Skin of body (tissue), 2 donors: Measurements from ENCODE around the gene SNRNP200. TPM values are rescaled to one million over a fixed set of nuclear protein-coding genes. Genes with fewer than 3 reads are reported as not detected.

Source experiments
- DNase-seq: peaks from one replicate; lab custom pipeline; 2025; lab: John Stamatoyannopoulos, UW
- total RNA-seq: library from RNA; depleted of rRNA; stranded (reverse); fragments of >200 nt; gene quantifications from one replicate; pipeline ENCODE4 v1.2.3, GENCODE V29; 2014

SNRNP200 gene
- total RNA-seq, 1 donor from 2014 or later = 61.2 TPM

DNA sequence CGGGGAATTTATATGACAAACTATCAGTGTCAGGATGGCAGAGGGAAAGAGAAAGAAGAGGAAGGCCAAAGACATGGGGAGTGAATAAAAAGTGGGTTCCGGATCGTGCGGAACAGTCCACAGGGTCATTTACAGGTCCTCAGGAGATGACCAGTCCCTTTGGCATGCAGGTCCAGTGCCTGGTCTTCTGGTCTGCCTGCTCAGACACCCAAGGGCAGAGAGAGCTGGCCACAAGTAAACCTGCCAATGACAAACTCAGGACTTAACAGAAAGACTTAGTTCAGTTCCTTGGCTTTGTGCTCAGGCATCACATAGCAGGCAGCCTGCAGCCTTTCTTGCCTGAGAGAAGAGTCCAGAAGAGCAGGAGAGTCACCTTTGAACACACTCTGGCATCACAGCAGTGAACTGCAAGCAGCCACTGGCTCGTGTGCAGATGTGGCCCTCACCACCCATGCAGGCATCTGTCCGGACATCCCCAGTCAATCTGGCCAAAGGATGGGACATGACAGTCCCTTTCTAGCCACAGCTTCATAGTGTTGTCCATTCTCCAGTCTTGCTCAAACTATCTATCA, 53.5 kb downstream of the SNRNP200 start:
- DNase-seq = no peak

DNA sequence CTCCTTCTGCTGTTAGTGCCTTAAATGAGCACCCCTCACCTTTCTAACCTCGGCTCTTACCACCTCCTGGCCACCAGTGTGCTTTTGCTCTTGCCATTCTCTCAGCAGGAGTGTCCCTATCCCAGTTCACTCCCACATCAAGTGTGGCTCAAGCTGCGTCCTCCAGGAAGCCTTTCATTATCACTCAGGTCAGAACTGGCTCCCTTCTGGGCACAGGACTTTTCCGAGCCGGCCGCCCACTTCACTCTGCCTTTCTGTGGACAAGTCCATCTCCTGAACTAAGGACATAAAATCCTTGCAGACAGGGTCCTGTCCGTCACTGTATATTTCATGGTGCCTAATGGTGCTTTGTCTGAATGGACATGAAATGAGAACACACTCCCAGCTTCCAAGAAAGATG, 55.2 kb downstream of the SNRNP200 start:
- no peak for DNase-seq

DNA sequence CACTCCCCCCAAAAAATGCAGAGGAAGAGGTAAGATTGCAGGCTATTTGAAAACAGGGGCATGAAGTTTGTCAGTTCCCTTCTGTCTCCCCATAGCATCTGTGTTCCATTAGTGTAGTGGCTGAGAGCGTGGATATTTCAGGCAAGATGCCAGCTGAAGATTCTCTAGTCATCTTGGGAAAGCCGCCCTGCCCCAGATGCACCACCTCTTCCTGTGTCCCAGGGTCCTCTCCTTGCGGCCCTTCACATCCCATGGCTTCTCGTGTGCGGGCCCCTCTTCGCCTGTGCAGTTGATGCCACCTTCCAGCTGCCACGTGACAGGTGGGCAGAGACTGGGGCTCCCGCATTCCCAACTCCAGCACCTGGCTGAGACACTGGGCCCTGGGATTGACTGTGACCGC, 55.7 kb downstream of the SNRNP200 start:
- DNase-seq = peak; percentile 62

DNA sequence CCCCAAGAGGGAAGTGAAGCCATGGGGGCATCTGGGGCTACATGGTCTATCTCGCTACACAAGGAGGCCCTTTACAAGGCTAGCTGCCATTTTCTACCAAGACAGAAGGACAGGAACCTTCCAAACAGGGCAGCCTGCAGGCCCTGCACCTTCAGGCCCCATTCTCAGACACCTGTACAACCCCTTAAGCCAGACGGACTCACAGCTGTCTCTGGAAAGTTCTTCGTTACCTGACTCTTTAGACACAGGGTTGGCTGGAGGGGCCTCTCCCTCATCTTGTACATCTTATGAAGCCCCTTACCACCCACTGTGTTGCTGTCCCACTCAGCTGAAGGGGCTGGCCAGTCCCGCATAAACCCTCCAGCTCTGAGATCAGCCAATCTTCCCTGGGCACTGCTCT, 56.7 kb downstream of the SNRNP200 start:
- DNase-seq = no peak

DNA sequence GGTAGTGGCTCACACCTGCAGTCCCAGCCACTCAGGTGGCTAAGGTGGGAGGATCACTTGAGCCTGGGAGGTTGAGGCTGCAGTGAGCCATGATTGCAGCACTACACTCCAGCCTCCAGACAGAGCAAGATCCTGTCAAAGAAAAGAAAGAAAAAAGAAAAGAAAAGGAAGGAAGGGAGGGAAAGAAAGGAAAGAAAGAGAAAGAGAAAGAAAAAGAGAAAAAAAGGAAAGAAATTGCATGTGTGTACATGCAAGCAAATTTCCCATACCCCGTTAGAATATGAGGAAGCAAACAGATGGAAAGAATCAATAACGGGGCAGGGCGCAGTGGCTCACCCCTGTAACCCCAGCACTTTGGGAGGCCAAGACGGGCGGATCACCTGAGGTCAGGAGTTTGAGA, 57.5 kb downstream of the SNRNP200 start:
- DNase-seq = no peak

DNA sequence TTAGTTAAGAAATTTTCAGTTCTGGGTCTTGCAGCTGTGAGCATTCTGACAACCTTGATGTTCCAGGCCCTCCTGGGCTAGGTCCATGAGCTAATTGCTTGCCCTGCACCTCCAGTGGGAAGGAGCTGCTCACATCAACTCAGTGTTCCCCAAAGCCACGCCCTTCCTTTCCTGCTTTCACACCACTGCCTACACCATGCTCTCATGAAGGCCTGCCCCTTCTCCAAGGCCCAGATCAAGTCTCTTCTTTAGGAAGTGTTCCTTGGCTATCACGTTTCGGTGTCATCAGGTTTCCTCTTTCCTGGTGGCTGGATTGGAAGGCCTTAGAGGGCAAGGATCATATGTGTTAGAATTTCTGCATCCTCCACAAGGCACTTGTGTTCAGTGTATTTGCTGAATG, 58.3 kb downstream of the SNRNP200 start:
- DNase-seq = no peak

DNA sequence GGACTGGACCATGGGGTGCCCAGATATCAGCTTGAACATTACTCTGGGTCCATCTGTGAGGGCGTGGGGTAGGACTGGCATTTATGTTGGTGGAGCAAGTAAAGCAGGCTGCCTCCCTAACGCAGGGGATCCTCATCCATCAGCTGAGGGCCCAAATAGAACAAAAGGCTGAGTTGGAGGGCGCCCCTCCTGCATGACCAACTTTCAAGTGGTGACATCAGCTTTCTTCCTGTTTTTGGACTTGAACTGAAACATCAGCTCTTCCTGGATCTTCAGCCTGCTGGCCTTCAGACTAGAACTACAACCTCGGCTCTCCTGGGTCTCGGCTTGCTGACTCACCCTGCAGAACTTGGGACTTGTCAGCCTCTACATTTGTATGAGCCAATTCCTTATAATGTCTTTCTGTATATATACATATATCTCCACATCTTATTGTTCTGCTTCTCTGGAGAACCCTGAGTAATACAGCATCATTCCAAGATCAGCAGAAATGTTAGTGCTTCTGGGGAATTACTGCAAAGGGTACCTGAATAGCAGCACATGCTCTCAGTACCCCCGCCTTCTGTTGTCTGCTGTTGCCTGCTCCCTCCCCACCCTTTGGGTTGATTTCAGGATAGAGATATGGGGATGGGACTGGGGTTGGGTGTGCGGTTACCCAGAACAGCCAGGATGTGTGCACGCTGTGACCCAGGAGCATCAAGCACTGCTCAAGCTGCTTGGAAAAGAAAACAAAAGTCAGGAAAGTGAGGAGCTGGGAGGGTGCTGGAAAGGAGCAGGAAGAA, 59.5 kb downstream of the SNRNP200 start:
- DNase-seq = no peak

DNA sequence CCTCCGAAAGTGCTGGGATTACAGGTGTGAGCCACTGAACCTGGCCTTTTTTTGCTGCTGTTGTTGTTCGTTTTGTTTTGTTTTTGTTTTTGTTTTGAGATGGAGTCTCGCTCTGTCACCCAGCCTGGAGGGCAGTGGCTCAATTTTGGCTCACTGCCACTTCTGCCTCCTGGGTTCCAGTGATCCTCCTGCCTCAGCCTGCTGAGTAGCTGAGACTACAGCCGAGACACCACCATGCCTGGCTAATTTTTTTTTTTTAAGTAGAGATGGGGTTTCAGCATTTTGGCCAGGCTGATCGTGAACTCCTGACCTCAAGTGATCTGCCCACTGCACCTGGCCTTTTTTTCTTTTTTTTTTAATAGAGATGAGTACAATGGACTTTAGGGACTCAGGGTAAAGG, 61.5 kb downstream of the SNRNP200 start:
- no peak for DNase-seq

DNA sequence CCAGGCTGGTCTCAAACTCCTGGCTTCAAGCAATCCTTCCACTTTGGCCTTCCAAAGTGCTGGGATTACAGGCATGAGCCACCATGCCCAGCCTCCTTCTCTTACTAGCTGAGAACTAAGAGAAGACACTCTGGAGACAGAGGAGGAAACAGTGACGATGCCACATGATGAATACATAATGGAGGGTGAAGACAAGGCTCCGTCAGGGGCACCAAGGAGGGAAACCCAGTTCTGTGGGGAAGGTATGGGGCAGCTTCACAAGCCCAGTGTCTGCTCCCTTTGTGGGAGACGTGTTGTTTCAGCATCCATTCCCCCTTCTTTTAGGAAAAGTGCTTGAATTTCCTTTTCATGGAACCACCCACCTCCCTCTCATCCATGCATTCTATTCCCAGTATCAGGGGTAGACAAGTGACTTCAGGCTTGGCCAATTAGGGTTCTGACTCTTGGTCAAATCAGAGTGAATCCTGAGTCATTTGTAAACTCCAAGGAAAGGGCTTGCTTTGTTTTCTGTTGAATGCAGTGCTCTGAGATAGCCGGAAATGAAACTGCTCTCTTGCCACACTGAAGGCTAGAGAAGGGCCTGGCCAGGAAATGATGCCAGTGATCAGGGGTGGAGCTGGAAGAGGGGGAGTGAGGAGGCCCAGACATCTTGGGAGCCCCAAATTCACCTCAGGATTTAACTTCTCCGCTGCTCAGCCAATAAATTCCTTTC, 63.3 kb downstream of the SNRNP200 start:
- no peak for DNase-seq

DNA sequence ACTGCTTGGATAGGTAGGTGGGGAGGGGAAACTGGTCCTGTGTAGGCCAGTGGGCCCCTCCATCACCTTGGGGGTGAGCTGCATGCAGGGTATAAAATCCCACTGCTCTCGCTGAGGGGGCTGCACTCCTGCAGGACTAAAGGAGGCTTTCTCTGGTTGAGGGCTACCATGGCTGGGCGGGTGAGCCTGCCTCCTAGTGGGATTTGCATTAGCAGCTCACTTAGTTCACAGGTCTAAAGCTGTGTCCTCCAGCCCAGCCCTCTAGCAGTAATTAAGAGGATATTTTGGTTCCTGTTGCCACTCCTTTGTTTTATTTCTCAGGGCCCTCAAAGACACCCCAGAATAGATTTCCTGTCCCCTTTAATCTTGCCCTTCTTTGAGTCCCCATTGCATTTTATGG, 64.1 kb downstream of the SNRNP200 start:
- DNase-seq = no peak

DNA sequence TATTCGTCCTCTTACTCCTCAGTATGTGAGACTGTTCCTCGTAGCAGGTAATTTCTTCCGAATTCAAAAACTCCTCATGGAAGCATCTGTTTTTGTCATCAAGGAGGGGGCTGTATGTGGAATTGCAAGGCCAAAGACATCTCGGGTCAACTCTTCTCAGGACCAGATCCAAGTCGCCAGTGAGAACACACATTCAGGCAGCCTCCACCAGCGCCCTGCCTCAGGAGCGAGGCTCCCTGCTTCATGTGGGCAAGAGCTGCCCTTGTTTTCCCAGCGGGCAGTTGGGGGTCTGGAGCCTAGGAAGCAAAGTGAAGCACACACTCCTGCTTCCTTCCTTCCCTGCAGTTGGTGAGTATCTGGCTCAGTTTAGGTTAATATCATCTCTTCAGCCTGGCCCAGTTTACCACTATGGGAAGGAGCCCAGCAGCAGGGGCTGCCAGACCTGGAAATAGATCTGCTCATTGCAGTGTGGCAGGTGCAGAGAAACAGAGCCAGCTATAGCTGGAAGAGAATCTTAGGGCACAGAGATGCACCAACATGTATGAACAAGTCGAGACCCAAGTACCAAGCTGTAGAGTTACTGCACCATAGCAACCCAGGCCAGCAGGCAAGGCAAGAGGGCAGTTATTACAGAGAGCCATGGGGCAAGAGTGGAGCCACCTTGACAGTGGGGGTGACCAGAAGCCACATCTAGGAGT, 64.9 kb downstream of the SNRNP200 start:
- DNase-seq = no peak

DNA sequence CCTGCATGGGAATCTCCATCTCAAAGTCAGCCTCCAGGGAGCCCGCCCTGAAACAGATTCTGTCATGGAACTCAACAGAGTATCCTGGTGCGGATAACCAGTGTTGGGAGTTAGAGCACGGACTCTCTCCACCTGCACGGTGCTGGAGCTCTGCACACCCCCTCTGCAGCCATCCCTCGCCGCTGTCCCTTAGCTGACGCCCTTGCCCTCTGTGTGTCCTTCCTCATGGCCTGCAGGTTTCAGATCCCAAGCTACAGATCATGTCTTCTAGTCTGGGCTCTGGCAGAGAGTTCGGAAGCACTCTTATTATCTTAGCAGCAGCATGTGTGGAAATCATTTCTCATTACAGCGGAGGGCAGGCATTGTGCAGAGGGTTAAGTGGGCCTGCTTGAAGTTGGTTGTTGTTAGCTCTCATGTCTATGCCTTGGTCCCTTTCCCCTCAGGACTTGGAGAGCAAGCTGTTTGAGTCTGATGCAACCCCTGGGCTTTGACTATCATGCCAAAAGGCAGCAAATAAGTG, 65.5 kb downstream of the SNRNP200 start:
- no peak for DNase-seq

DNA sequence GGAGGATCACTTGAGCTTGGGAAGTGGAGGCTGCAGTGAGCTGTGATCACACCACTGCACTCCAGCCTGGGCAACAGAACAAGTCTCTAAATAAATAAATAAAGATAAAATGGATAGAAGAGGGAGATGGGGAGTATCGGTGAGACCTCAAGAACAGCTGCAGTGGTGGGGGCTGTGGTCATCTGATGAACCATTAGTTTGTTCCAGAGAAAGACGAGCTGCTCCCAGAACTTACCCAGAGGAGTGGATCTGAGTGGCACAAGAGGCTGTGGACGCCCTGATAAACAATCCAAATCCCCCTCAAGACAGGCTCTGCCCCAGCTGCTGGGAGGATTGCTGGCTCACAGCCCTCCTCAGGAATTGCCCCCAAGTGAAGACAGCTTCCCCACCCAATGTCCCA, 66.3 kb downstream of the SNRNP200 start:
- no peak for DNase-seq

DNA sequence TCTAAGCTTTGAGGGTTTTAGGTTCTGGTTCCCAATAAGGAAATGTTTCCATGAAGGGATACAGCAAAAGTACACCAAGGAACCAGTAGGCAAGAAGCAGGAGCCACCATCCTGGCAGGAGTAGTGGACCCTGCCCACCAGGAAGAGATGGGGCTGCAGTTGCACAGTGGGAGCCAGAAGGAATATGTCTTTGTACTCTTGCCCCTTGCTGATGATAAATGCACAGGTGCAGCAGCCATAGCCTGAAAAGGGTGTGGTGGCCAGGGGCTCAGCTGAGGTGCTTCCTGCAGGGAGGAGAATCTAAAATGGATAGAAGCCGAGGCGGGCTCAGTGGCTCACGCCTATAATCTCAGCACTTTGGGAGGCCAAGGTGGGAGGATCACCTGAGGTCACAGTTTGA, 67.1 kb downstream of the SNRNP200 start:
- no peak for DNase-seq

DNA sequence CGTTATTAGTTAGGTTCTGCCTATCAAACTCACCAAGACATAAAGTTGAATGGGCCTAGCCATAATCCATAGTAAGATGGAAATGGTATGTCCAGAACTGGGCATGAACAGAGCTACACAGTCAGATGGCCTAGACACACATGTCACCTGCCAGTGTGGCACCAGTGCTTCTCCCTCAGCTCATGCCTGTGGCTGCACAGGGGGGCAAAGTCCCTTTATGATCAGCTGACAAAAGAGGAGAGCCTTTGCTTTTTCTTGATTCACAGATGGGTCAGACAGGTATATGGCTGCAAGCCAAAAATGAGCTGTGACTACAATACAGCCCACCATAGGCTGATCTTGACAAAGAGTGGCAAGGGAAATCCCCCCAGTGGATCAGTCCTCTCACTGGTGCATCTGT, 68.5 kb downstream of the SNRNP200 start:
- DNase-seq = no peak

DNA sequence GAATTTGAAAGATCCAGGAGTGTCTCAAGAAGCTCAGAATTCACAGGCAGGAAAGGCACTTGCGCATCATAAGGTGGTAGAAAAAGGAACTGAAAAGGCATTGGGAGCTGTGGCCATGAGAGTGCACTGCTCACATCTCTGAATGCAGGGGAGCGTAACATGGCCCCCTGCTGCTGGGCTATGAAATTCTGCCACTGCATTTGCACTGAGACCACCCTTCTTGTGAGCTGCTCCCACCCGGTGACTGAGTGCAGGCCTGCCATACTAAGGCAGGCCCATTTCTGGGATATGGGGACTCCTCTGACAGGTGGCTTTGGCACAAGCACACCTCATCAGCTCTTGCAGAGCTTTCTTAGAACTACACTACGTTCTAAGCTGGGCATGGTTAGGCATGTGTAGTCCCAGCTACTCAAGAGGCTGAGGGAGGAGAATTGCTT, 71.4 kb downstream of the SNRNP200 start:
- DNase-seq = no peak

DNA sequence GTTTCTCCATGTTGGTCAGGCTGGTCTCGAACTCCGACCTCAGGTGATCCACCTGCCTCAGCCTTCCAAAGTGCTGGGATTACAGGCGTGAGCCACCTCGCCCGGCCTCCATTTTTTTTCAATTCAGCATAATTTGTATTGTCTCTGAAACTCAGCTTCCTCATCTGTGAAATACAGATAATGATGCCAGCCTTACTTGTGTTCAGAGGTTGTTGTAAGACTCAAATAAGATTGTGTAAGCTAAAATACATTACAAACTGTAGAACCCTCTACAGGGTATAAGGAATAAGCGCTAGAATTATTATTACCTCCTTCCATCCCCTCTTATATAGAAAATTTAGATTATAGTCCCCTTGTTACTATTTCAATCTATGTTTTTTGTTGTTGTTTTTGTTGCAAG, 71.9 kb downstream of the SNRNP200 start:
- DNase-seq = no peak

DNA sequence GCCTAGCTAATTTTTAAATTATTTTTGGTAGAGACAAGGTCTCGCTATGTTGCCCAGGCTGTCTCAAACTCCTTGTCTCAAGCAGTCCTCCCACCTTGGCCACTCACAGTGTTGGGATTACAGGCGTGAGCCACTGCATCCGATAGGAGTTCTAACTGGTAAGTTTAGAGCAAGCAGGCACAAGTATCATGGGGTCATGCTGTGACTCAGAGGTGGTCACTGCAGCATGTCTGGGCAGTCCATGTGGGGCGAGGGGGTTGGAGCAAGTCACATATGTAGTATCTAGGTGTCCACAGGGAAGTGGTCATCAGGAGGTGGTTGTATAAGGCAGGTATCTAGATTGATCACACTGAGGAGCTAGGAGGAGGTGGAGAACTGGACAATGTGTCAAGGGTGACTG, 74.0 kb downstream of the SNRNP200 start:
- DNase-seq = no peak

DNA sequence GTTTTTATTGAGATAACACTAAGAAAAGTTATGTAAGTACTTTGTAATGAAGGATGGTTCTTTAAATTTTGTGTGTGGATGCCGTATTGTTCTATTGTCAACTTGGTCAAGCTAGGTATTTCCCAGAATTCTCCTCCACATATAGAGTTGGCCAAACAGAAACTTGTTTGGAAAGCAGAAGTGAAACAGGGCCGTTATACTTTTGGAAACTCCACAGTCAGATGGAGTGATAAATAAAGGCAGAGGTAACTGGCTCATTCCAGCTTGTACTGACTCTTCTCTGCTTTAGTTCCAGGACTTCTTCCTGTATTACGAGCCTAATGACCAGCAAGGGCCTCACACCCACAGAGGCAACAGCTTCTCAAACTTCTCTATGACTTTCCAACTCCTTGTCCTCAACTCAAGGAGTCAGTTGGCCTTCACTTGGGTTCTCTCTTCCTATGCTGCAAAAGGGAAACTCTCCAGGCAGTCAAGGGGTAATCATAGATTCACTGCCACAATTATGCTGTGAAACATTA, 80.3 kb downstream of the SNRNP200 start:
- no peak for DNase-seq
